ENCODE results near the gene ENSA.
"Not testable (repeated sequence)": the region's sequence is repeated elsewhere in the genome, so short reads cannot be mapped to it uniquely, and the experiment has no call there.

Gene ENSA

GRCh38 chr1:150629115-150629928 is at the start of gene ENSA:
ENSA (minus strand) TSS chr1:150629612; CDS start chr1:150629470, 142 bp downstream.
- DNase-seq, result peak; percentile 100
- in situ Hi-C loops (cut with HindIII; ENCODE audit: low pct_ligation_motif_present, low pct_unique_long_range_greater_than_20kb, low sequenced_read_pairs), result no loop called here

GRCh38 chr1:150678988-150679387 is 49.6 kb upstream of the ENSA start:
- DNase-seq, result no peak
- in situ Hi-C loops (cut with HindIII; ENCODE audit: low pct_ligation_motif_present, low pct_unique_long_range_greater_than_20kb, low sequenced_read_pairs), result no loop called here

- in situ Hi-C loops (cut with HindIII; ENCODE audit: low pct_ligation_motif_present, low pct_unique_long_range_greater_than_20kb, low sequenced_read_pairs), result no loop called here
- no peak for DNase-seq
These were observed 45.5 kb upstream of the ENSA start for GRCh38 chr1:150674881-150675280.

- in situ Hi-C loops (cut with HindIII; ENCODE audit: low pct_ligation_motif_present, low pct_unique_long_range_greater_than_20kb, low sequenced_read_pairs), result no loop called here
- no peak for DNase-seq
These were observed 33.9 kb upstream of the ENSA start for GRCh38 chr1:150663321-150663720.

GRCh38 chr1:150662811-150663210 is 33.4 kb upstream of the ENSA start:
- no peak for DNase-seq
- in situ Hi-C loops (cut with HindIII; ENCODE audit: low pct_ligation_motif_present, low pct_unique_long_range_greater_than_20kb, low sequenced_read_pairs), result no loop called here

GRCh38 chr1:150661156-150661555 is 31.7 kb upstream of the ENSA start:
- no peak for DNase-seq
- in situ Hi-C loops (cut with HindIII; ENCODE audit: low pct_ligation_motif_present, low pct_unique_long_range_greater_than_20kb, low sequenced_read_pairs), result no loop called here

GRCh38 chr1:150660584-150660983 is 31.2 kb upstream of the ENSA start:
- no peak for DNase-seq
- in situ Hi-C loops (cut with HindIII; ENCODE audit: low pct_ligation_motif_present, low pct_unique_long_range_greater_than_20kb, low sequenced_read_pairs), result no loop called here

GRCh38 chr1:150657064-150657463 is 27.7 kb upstream of the ENSA start:
- in situ Hi-C loops (cut with HindIII; ENCODE audit: low pct_ligation_motif_present, low pct_unique_long_range_greater_than_20kb, low sequenced_read_pairs); DNase-seq: not testable (repeated sequence)

GRCh38 chr1:150654635-150655034 is 25.2 kb upstream of the ENSA start:
- DNase-seq; in situ Hi-C loops (cut with HindIII; ENCODE audit: low pct_ligation_motif_present, low pct_unique_long_range_greater_than_20kb, low sequenced_read_pairs): not testable (repeated sequence)

GRCh38 chr1:150650193-150650592 is 20.8 kb upstream of the ENSA start:
- in situ Hi-C loops (cut with HindIII; ENCODE audit: low pct_ligation_motif_present, low pct_unique_long_range_greater_than_20kb, low sequenced_read_pairs), result no loop called here
- no peak for DNase-seq

GRCh38 chr1:150649441-150650075 is 20.1 kb upstream of the ENSA start:
- in situ Hi-C loops (cut with HindIII; ENCODE audit: low pct_ligation_motif_present, low pct_unique_long_range_greater_than_20kb, low sequenced_read_pairs), result no loop called here
- no peak for DNase-seq

GRCh38 chr1:150642296-150642695 is 12.9 kb upstream of the ENSA start:
- in situ Hi-C loops (cut with HindIII; ENCODE audit: low pct_ligation_motif_present, low pct_unique_long_range_greater_than_20kb, low sequenced_read_pairs), result no loop called here
- DNase-seq, result no peak

- DNase-seq; in situ Hi-C loops (cut with HindIII; ENCODE audit: low pct_ligation_motif_present, low pct_unique_long_range_greater_than_20kb, low sequenced_read_pairs): not testable (repeated sequence)
These were observed 11.9 kb upstream of the ENSA start for GRCh38 chr1:150641126-150641815.

- in situ Hi-C loops (cut with HindIII; ENCODE audit: low pct_ligation_motif_present, low pct_unique_long_range_greater_than_20kb, low sequenced_read_pairs); DNase-seq: not testable (repeated sequence)
These were observed 9.0 kb upstream of the ENSA start for GRCh38 chr1:150638430-150638829.

GRCh38 chr1:150634839-150635622 is 5.6 kb upstream of the ENSA start:
- DNase-seq; in situ Hi-C loops (cut with HindIII; ENCODE audit: low pct_ligation_motif_present, low pct_unique_long_range_greater_than_20kb, low sequenced_read_pairs): not testable (repeated sequence)

GRCh38 chr1:150628766-150629114 is 672 bp downstream of the ENSA start:
- DNase-seq, result no peak
- in situ Hi-C loops (cut with HindIII; ENCODE audit: low pct_ligation_motif_present, low pct_unique_long_range_greater_than_20kb, low sequenced_read_pairs), result no loop called here

- DNase-seq, result no peak
- in situ Hi-C loops (cut with HindIII; ENCODE audit: low pct_ligation_motif_present, low pct_unique_long_range_greater_than_20kb, low sequenced_read_pairs), result no loop called here
These were observed 1.5 kb downstream of the ENSA start for GRCh38 chr1:150627826-150628410.

- in situ Hi-C loops (cut with HindIII; ENCODE audit: low pct_ligation_motif_present, low pct_unique_long_range_greater_than_20kb, low sequenced_read_pairs), result no loop called here
These were observed 3.3 kb downstream of the ENSA start for GRCh38 chr1:150626150-150626549.

More at GRCh38 chr1:150626150-150626549, 3.3 kb downstream of the ENSA start:
- no peak for DNase-seq

Data from ACHN (cell line).